ENCODE data around the gene ACTR1B.
"Not testable (repeated sequence)": the region's sequence is repeated elsewhere in the genome, so short reads cannot be mapped to it uniquely, and the experiment has no call there.

Gene ACTR1B

DNA sequence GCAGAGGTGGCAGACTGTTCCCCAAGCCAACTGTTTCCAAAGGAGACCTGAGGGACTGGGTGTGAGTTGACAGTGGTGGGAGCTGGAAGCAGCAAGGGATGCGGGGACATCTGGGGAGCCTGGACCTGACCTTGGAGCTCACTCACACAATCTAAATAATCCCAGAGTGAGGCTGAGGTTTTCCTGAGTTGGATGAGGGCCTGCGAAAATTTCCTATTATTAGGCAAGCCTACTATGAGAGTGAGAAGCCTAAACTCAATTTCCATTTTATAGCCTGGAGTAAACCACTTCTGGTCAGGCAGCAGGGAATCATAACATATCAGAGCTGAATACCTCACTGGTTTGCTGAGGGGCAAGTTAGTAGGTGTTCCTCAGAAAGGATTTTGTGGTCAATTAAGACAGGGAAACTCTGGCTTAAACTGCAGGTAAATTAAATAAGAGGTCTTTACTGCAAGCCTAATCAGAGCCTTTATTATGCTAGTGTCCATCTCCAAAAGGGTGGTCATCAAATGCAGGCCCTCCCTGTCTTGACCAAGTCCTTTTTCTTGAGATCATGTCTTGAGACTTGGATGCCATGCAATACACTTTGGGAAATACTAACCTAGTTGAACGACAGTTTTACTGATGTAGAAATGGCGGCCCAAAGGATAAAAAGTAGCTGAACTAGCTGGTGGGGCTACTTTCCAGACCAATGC, 19.7 kb downstream of the ACTR1B start:
- H3K36me3 ChIP-seq (ENCODE audit: control insufficient read depth, insufficient read depth, low read length, severe bottlenecking), result peaks cover 21% of the 10 kb centered on the region
- no peaks in the 10 kb centered on the region for H3K9me3 ChIP-seq (ENCODE audit: control insufficient read depth, low read length)
- no peak overlapping the region for H3K9ac ChIP-seq (ENCODE audit: low read length)
- no peak overlapping the region for H3K4me3 ChIP-seq (ENCODE audit: low read length)
- peaks cover 18% of the 10 kb centered on the region for H3K4me1 ChIP-seq (ENCODE audit: control insufficient read depth, insufficient read depth, low read length)
- DNase-seq (ENCODE audit: low read depth), result no peak
- no peaks in the 10 kb centered on the region for H3K27me3 ChIP-seq (replicated peaks; ENCODE audit: control insufficient read depth, insufficient read depth, low read length)

DNA sequence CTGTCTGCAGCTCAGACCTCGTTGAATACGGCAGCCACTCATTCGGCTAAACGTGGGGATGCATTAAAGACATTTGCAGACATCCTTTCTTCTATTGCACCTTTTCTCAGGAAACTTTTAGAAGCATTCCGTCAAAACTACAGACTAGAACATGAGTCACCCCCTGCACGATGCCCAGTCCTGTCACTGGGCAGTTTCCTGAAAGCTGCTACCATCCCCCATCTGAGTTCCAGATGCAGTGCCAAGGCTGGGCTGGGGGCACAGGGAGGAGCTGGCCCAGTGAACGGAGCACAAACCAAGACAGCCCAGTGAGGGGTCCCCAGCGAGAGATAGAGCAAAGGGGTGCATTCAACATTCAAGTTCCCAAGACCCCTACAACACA, 37.8 kb downstream of the ACTR1B start:
- not testable (repeated sequence) for H3K9ac ChIP-seq (ENCODE audit: low read length)

GRCh38 chr2:97625354-97626048, 38.3 kb downstream of the ACTR1B start:
- H3K4me1 ChIP-seq (ENCODE audit: control insufficient read depth, insufficient read depth, low read length); DNase-seq (ENCODE audit: low read depth): not testable (repeated sequence)

More for the DNA sequence above, 37.8 kb downstream of the ACTR1B start:
- not testable (repeated sequence) for H3K27me3 ChIP-seq (replicated peaks; ENCODE audit: control insufficient read depth, insufficient read depth, low read length); H3K4me3 ChIP-seq (ENCODE audit: low read length); DNase-seq (ENCODE audit: low read depth); H3K4me1 ChIP-seq (ENCODE audit: control insufficient read depth, insufficient read depth, low read length); H3K36me3 ChIP-seq (ENCODE audit: control insufficient read depth, insufficient read depth, low read length, severe bottlenecking); H3K9me3 ChIP-seq (ENCODE audit: control insufficient read depth, low read length)

DNA sequence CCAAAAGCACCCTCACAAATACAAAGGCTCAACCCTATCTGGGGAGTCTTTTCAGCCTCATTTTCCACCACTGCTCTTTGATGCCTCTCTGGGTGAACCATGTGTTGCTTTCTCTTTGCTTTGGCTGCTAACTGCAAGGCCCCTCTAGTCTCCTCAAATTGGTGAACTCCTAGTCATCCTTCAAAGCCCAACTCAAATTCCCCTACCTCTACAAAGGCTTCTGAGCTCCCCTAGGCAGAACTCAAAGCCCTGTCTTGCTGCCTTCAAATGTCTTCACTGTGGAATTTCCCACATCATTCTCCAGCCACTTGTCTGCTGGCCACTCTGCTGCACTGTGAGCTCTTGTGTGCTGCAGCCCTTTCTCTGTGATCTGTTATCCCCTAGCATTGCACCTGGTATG, 40.9 kb downstream of the ACTR1B start:
- not testable (repeated sequence) for H3K9me3 ChIP-seq (ENCODE audit: control insufficient read depth, low read length); H3K27me3 ChIP-seq (replicated peaks; ENCODE audit: control insufficient read depth, insufficient read depth, low read length); H3K4me3 ChIP-seq (ENCODE audit: low read length); H3K36me3 ChIP-seq (ENCODE audit: control insufficient read depth, insufficient read depth, low read length, severe bottlenecking); H3K4me1 ChIP-seq (ENCODE audit: control insufficient read depth, insufficient read depth, low read length); H3K9ac ChIP-seq (ENCODE audit: low read length); DNase-seq (ENCODE audit: low read depth)

More at GRCh38 chr2:97625354-97626048, 38.3 kb downstream of the ACTR1B start:
- not testable (repeated sequence) for H3K4me3 ChIP-seq (ENCODE audit: low read length); H3K9me3 ChIP-seq (ENCODE audit: control insufficient read depth, low read length); H3K36me3 ChIP-seq (ENCODE audit: control insufficient read depth, insufficient read depth, low read length, severe bottlenecking); H3K27me3 ChIP-seq (replicated peaks; ENCODE audit: control insufficient read depth, insufficient read depth, low read length); H3K9ac ChIP-seq (ENCODE audit: low read length)

- not testable (repeated sequence) for DNase-seq (ENCODE audit: low read depth); H3K27me3 ChIP-seq (replicated peaks; ENCODE audit: control insufficient read depth, insufficient read depth, low read length)
Observed at GRCh38 chr2:97620492-97620891, 43.4 kb downstream of the ACTR1B start.

DNA sequence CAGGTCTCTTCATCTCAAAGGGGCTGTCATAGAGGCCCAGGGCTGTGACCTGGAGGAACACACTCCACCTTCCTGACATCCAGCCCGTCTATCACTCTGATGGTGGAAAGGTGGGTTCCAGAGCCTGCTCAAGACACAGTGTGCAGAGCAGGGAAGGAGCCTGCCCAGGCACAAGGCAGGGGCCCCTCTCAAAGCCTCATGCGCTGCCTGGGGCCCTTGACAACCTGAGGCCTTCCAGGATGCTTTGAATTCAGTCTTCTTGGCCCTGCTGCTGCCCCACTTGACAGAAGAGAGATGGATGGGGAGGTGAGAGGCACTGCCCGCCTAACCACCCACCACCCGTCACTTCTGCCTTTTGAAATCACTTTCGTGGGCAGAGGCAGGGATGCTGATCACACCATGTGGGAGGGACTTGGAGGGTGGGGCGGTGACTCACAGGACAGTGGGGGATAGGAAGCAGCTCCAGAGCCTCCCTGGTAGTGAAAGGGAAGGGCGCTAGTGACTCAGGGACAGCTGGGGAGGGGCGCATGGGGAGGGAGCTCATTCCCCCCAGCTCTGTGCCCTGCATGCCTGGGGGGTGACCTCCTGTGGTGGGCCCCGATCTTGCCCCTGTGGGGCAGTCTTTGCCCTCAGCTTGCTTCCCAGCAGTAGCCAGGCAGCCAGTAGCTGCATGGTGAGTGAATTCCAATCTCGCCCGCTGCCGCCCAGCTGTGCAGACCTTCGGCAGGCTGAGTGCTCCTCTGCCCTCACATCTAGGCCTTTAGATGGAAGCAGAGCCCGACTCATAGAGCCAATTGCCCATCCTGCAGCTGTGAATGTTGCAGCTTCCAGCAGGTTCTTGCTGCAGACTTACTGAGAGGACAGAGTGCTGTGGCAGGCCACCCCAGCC, 44.7 kb downstream of the ACTR1B start:
- not testable (repeated sequence) for H3K9me3 ChIP-seq (ENCODE audit: control insufficient read depth, low read length); H3K27me3 ChIP-seq (replicated peaks; ENCODE audit: control insufficient read depth, insufficient read depth, low read length); H3K4me3 ChIP-seq (ENCODE audit: low read length); DNase-seq (ENCODE audit: low read depth); H3K4me1 ChIP-seq (ENCODE audit: control insufficient read depth, insufficient read depth, low read length); H3K36me3 ChIP-seq (ENCODE audit: control insufficient read depth, insufficient read depth, low read length, severe bottlenecking); H3K9ac ChIP-seq (ENCODE audit: low read length)

More at GRCh38 chr2:97620492-97620891, 43.4 kb downstream of the ACTR1B start:
- H3K9me3 ChIP-seq (ENCODE audit: control insufficient read depth, low read length); H3K4me3 ChIP-seq (ENCODE audit: low read length); H3K4me1 ChIP-seq (ENCODE audit: control insufficient read depth, insufficient read depth, low read length); H3K9ac ChIP-seq (ENCODE audit: low read length); H3K36me3 ChIP-seq (ENCODE audit: control insufficient read depth, insufficient read depth, low read length, severe bottlenecking): not testable (repeated sequence)

- Histone ChIP-seq H3K36me3 (ENCODE audit: control insufficient read depth, insufficient read depth, low read length, severe bottlenecking) (no peaks in the 10 kb centered on the region), H3K9ac (ENCODE audit: low read length) (no peak overlapping the region), H3K9me3 (ENCODE audit: control insufficient read depth, low read length) (no peaks in the 10 kb centered on the region), H3K27me3 (replicated peaks; ENCODE audit: control insufficient read depth, insufficient read depth, low read length) (no peaks in the 10 kb centered on the region), H3K4me3 (ENCODE audit: low read length) (no peak overlapping the region), H3K4me1 (ENCODE audit: control insufficient read depth, insufficient read depth, low read length) (no peaks in the 10 kb centered on the region)
- DNase-seq (ENCODE audit: low read depth), result no peak
Observed at GRCh38 chr2:97617911-97618310, 45.9 kb downstream of the ACTR1B start.

DNA sequence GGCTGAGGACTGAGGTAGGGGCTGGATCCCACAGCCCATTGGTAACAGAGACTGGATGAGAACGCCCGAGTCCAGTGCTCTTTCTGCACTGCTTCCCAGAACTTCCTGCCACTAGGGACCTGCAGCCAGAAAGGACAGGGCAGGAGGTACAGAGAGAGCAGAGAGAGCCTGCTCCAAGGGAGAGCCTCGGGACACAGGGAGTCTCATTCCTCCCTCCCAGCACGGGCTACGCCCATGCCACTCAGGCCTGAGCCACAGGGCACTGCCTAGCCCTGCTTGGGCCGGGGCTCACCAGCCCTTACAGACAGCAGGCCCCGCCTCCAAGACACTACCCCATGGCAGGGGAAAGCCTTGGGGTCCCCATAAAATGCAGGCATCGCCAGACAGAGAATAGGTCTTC, 48.1 kb downstream of the ACTR1B start:
- H3K27me3 ChIP-seq (replicated peaks; ENCODE audit: control insufficient read depth, insufficient read depth, low read length); H3K4me1 ChIP-seq (ENCODE audit: control insufficient read depth, insufficient read depth, low read length); H3K36me3 ChIP-seq (ENCODE audit: control insufficient read depth, insufficient read depth, low read length, severe bottlenecking); H3K4me3 ChIP-seq (ENCODE audit: low read length); DNase-seq (ENCODE audit: low read depth); H3K9ac ChIP-seq (ENCODE audit: low read length); H3K9me3 ChIP-seq (ENCODE audit: control insufficient read depth, low read length): not testable (repeated sequence)

- H3K4me1 ChIP-seq (ENCODE audit: control insufficient read depth, insufficient read depth, low read length); H3K4me3 ChIP-seq (ENCODE audit: low read length); H3K36me3 ChIP-seq (ENCODE audit: control insufficient read depth, insufficient read depth, low read length, severe bottlenecking); H3K9me3 ChIP-seq (ENCODE audit: control insufficient read depth, low read length); H3K9ac ChIP-seq (ENCODE audit: low read length); H3K27me3 ChIP-seq (replicated peaks; ENCODE audit: control insufficient read depth, insufficient read depth, low read length); DNase-seq (ENCODE audit: low read depth): not testable (repeated sequence)
Observed at GRCh38 chr2:97611895-97612294, 51.9 kb downstream of the ACTR1B start.

DNA sequence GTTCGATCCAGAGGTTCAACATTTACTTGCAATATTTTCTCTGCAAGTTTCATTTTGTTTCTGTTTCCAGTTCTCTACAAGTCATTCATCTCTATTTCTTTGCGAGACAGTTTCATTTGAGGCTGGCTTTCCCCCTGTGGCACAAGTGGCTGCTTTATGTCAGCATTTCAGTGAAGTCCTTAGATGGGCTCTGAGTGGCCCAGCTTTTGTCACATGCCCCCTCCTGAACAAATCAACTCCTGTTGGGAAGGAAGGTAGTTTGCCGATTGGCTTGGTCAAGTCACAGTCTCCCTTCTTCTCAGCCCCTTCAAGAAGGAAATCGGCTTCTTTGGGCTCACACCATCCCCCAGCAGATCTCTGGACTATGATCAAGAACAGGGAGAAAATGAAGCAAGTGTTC, 55.1 kb downstream of the ACTR1B start:
- H3K27me3 ChIP-seq (replicated peaks; ENCODE audit: control insufficient read depth, insufficient read depth, low read length); H3K9ac ChIP-seq (ENCODE audit: low read length); DNase-seq (ENCODE audit: low read depth); H3K36me3 ChIP-seq (ENCODE audit: control insufficient read depth, insufficient read depth, low read length, severe bottlenecking); H3K4me1 ChIP-seq (ENCODE audit: control insufficient read depth, insufficient read depth, low read length); H3K9me3 ChIP-seq (ENCODE audit: control insufficient read depth, low read length); H3K4me3 ChIP-seq (ENCODE audit: low read length): not testable (repeated sequence)

Measured in adipocyte (in vitro differentiated cells).